ENCODE measurements around the gene BCHE.
A peak's percentile ranks its signal among the peaks of the same experiment; 100 is the strongest.

Gene BCHE

DNA sequence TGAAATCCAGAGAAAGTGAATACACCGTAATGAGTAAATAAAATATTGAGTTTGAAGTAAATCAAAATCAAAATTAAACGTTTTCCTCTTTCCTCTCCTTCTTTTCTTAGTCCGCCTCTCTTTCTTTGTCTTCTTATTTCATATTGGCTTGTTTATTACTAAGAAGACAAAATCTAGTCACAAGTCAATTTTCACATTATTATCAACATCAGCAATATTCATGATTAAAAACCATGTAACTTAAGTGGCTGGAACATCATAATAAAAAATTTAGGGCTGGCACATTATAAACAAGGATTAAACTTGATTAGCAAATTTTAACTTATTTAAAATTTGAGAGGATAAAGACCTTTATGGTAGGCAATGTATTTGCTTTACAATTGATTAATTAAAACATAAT lies 61.4 kb downstream of the BCHE start:
- H3K36me3 ChIP-seq (ENCODE audit: low read length) = no peaks in the 10 kb centered on the region
- no peak overlapping the region for H3K27ac ChIP-seq (ENCODE audit: low read depth, low read length)
- H3F3A ChIP-seq (ENCODE audit: insufficient read depth) = no peaks in the 10 kb centered on the region
- no peaks in the 10 kb centered on the region for H3K27me3 ChIP-seq (ENCODE audit: low read length)
- no peaks in the 10 kb centered on the region for H3K9me3 ChIP-seq (ENCODE audit: insufficient read depth, low read length)
- no peaks in the 10 kb centered on the region for H3K79me2 ChIP-seq (ENCODE audit: insufficient read depth, low read length)
- H2AFZ ChIP-seq (ENCODE audit: low read depth, low read length, severe bottlenecking) = no peak overlapping the region
- no peaks in the 10 kb centered on the region for H3K9me2 ChIP-seq (replicated peaks; ENCODE audit: insufficient read depth, low read length)
- no peak overlapping the region for H3K4me2 ChIP-seq (ENCODE audit: low read depth, low read length, poor library complexity, severe bottlenecking)
- H3K9ac ChIP-seq (ENCODE audit: low read length) = no peak overlapping the region
- no peaks in the 10 kb centered on the region for H4K20me1 ChIP-seq (ENCODE audit: low read depth, low read length)
- TF ChIP-seq, protein P1, sequence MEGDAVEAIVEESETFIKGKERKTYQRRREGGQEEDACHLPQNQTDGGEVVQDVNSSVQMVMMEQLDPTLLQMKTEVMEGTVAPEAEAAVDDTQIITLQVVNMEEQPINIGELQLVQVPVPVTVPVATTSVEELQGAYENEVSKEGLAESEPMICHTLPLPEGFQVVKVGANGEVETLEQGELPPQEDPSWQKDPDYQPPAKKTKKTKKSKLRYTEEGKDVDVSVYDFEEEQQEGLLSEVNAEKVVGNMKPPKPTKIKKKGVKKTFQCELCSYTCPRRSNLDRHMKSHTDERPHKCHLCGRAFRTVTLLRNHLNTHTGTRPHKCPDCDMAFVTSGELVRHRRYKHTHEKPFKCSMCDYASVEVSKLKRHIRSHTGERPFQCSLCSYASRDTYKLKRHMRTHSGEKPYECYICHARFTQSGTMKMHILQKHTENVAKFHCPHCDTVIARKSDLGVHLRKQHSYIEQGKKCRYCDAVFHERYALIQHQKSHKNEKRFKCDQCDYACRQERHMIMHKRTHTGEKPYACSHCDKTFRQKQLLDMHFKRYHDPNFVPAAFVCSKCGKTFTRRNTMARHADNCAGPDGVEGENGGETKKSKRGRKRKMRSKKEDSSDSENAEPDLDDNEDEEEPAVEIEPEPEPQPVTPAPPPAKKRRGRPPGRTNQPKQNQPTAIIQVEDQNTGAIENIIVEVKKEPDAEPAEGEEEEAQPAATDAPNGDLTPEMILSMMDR (IDR thresholded peaks at IDR 0.05; ENCODE audit: insufficient read depth, low read length, poor library complexity, severe bottlenecking) = no peak
- H3K4me3 ChIP-seq (ENCODE audit: insufficient read depth, low read length, poor library complexity, severe bottlenecking) = no peak overlapping the region

DNA sequence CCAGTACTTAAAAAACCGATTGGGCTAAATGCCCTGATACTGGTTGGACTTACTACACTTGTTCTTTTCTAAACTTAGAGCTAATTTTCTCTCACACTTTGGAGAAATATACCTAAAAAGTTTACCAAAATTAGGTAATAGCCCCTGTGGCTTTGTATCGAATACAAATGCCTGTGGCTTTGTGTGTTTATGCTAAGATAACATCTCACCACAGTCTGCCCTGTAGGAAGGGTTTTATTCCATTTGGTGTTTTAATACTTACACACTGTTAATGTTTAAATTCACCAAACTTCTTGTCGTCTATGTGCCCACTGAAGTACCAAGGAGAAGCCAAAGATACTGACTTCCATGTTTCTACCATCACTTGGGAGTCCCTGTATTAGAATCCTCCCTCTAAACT lies 66.4 kb downstream of the BCHE start:
- Histone ChIP-seq H4K20me1 (ENCODE audit: low read depth, low read length) (no peaks in the 10 kb centered on the region), H3K27ac (ENCODE audit: low read depth, low read length) (no peak overlapping the region), H3K9me2 (replicated peaks; ENCODE audit: insufficient read depth, low read length) (no peaks in the 10 kb centered on the region), H3K27me3 (ENCODE audit: low read length) (no peaks in the 10 kb centered on the region), H3K4me2 (ENCODE audit: low read depth, low read length, poor library complexity, severe bottlenecking) (no peak overlapping the region), H3K9me3 (ENCODE audit: insufficient read depth, low read length) (no peaks in the 10 kb centered on the region), H3K36me3 (ENCODE audit: low read length) (no peaks in the 10 kb centered on the region), H3K79me2 (ENCODE audit: insufficient read depth, low read length) (no peaks in the 10 kb centered on the region), H3K4me3 (ENCODE audit: insufficient read depth, low read length, poor library complexity, severe bottlenecking) (no peak overlapping the region), H3K9ac (ENCODE audit: low read length) (no peak overlapping the region), H2AFZ (ENCODE audit: low read depth, low read length, severe bottlenecking) (peak overlapping the region; percentile 65), H3F3A (ENCODE audit: insufficient read depth) (no peaks in the 10 kb centered on the region)
- no peak for TF ChIP-seq EZH2phosphoT487 (conservative IDR thresholded peaks at IDR 0.05; ENCODE audit: low read length)
- TF ChIP-seq, protein P1 (IDR thresholded peaks at IDR 0.05; ENCODE audit: insufficient read depth, low read length, poor library complexity, severe bottlenecking) = no peak

- Histone ChIP-seq H3K27ac (ENCODE audit: low read depth, low read length) (no peak overlapping the region), H3K9me2 (replicated peaks; ENCODE audit: insufficient read depth, low read length) (no peaks in the 10 kb centered on the region), H3K4me2 (ENCODE audit: low read depth, low read length, poor library complexity, severe bottlenecking) (no peak overlapping the region), H3K4me3 (ENCODE audit: insufficient read depth, low read length, poor library complexity, severe bottlenecking) (no peak overlapping the region), H3K79me2 (ENCODE audit: insufficient read depth, low read length) (no peaks in the 10 kb centered on the region), H4K20me1 (ENCODE audit: low read depth, low read length) (no peaks in the 10 kb centered on the region), H3K9ac (ENCODE audit: low read length) (no peak overlapping the region), H2AFZ (ENCODE audit: low read depth, low read length, severe bottlenecking) (no peak overlapping the region), H3K36me3 (ENCODE audit: low read length) (no peaks in the 10 kb centered on the region), H3K27me3 (ENCODE audit: low read length) (no peaks in the 10 kb centered on the region), H3K9me3 (ENCODE audit: insufficient read depth, low read length) (no peaks in the 10 kb centered on the region), H3F3A (ENCODE audit: insufficient read depth) (no peaks in the 10 kb centered on the region)
- TF ChIP-seq EZH2phosphoT487 (conservative IDR thresholded peaks at IDR 0.05; ENCODE audit: low read length) = no peak
Observed at GRCh38 chr3:165768680-165769079, 68.5 kb downstream of the BCHE start.

GRCh38 chr3:165759041-165759440 lies 78.2 kb downstream of the BCHE start:
- Histone ChIP-seq H2AFZ (ENCODE audit: low read depth, low read length, severe bottlenecking) (peak overlapping the region; percentile 68), H3K27me3 (ENCODE audit: low read length) (no peaks in the 10 kb centered on the region), H3K9me2 (replicated peaks; ENCODE audit: insufficient read depth, low read length) (no peaks in the 10 kb centered on the region), H3K9me3 (ENCODE audit: insufficient read depth, low read length) (no peaks in the 10 kb centered on the region), H3F3A (ENCODE audit: insufficient read depth) (no peaks in the 10 kb centered on the region), H3K79me2 (ENCODE audit: insufficient read depth, low read length) (no peaks in the 10 kb centered on the region), H3K4me2 (ENCODE audit: low read depth, low read length, poor library complexity, severe bottlenecking) (no peak overlapping the region), H4K20me1 (ENCODE audit: low read depth, low read length) (no peaks in the 10 kb centered on the region), H3K36me3 (ENCODE audit: low read length) (0 out of 2 replicates have a peak, but pooled peaks cover 3% of the 10 kb centered on the region), H3K4me3 (ENCODE audit: insufficient read depth, low read length, poor library complexity, severe bottlenecking) (no peak overlapping the region), H3K27ac (ENCODE audit: low read depth, low read length) (no peak overlapping the region), H3K9ac (ENCODE audit: low read length) (no peak overlapping the region)
- TF ChIP-seq, protein P1 (IDR thresholded peaks at IDR 0.05; ENCODE audit: insufficient read depth, low read length, poor library complexity, severe bottlenecking) = no peak
- no peak for TF ChIP-seq EZH2phosphoT487 (conservative IDR thresholded peaks at IDR 0.05; ENCODE audit: low read length)

Data from SU-DHL-6 (cell line).